NT2/D1 (cell line): Measurements from ENCODE around the gene NRXN3.

ENCODE experiments used
- DNase-seq: peaks from one replicate; pipeline ENCODE4 v3.0.0-alpha.2; 2011; ENCODE audit warnings: low read depth, low spot score
- H3K27me3 ChIP-seq: 2 replicates; pipeline ENCODE4 v1.6.0; 2011; ENCODE audit warnings: mild to moderate bottlenecking; ENCODE audit not compliant: insufficient read length, insufficient read depth
- H3K36me3 ChIP-seq: 2 replicates; pipeline ENCODE4 v1.6.1; 2011; ENCODE audit warnings: mild to moderate bottlenecking, low read length, mixed read lengths; ENCODE audit not compliant: insufficient read depth, insufficient read length
- H3K4me1 ChIP-seq: 2 replicates; pipeline ENCODE4 v1.5.1; 2011; ENCODE audit not compliant: insufficient read depth, insufficient read length
- H3K4me3 ChIP-seq: 2 replicates; pipeline ENCODE4 v1.5.1; 2011; ENCODE audit warnings: low read depth; ENCODE audit not compliant: insufficient read length
- H3K9ac ChIP-seq: 2 replicates; pipeline ENCODE4 v1.6.0; 2011; ENCODE audit warnings: low read depth; ENCODE audit not compliant: insufficient read length
- H3K9me3 ChIP-seq: 2 replicates; pipeline ENCODE4 v1.5.1; 2011; ENCODE audit warnings: mild to moderate bottlenecking, low read length; ENCODE audit not compliant: insufficient read depth
- SUZ12 ChIP-seq: IDR thresholded peaks from 2 replicates; pipeline ENCODE4 v1.6.1; 2011; ENCODE audit not compliant: insufficient read length, insufficient read depth; ENCODE audit errors: extremely low read depth
- YY1 ChIP-seq: IDR thresholded peaks from 2 replicates; pipeline ENCODE4 v1.6.1; 2011; ENCODE audit not compliant: insufficient read length, insufficient read depth
- ZNF274 ChIP-seq: IDR thresholded peaks from 2 replicates; pipeline ENCODE4 v1.6.1; 2011; ENCODE audit warnings: mild to moderate bottlenecking, low read depth, low read length

The NRXN3 gene

DNA sequence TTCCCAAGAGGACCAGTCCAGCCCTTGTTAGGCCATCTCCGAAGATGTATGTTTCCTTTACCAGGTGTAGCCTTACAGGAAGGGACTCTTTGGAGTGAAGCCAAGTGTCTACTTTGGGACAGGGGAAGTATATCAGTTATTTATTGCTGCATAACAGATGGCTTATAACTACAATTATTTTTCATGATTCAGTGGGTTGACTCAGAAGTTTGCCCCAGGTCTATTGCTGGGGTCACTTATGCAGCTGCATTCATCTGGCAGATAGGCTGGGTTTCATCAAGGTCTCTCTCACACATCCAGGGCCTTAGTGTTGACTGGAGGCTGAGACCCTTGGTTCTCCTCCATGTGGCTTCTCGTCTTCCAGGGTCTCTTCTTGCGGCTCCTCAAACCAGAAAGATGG, 170.1 kb downstream of the NRXN3 start:
- H3K36me3 ChIP-seq = no peaks in the 10 kb centered on the region
- no peaks in the 10 kb centered on the region for H3K4me1 ChIP-seq
- no peak for TF ChIP-seq YY1
- TF ChIP-seq SUZ12 = no peak
- TF ChIP-seq ZNF274 = no peak
- no peak overlapping the region for H3K4me3 ChIP-seq
- H3K9ac ChIP-seq = no peak overlapping the region
- no peaks in the 10 kb centered on the region for H3K27me3 ChIP-seq
- no peak for DNase-seq
- H3K9me3 ChIP-seq = no peaks in the 10 kb centered on the region

- Histone ChIP-seq H3K9ac (no peak overlapping the region), H3K36me3 (no peaks in the 10 kb centered on the region), H3K4me1 (no peaks in the 10 kb centered on the region), H3K27me3 (no peaks in the 10 kb centered on the region), H3K9me3 (no peaks in the 10 kb centered on the region), H3K4me3 (no peak overlapping the region)
- no peak for TF ChIP-seq SUZ12
- TF ChIP-seq YY1 = no peak
- no peak for DNase-seq
Observed at GRCh38 chr14:78341827-78342389, 171.7 kb downstream of the NRXN3 start.

DNA sequence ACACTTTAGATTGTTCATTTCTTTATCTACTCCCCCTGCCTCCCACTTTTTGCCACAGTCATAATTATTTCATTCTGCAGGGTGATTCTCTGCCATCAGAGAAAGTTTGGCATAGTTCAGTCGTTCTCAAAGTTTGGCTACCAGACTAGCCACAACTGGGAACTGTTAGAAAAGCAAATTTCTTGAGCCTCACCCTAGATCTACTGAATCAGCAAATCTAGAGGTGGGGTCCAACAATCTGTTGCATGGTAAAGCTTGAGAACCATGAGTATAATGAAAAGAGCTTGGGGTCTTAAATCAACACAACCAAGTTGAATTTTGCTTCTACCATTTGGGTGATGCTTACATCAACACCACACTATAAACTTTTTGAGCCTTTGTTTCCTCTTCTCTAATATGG, 172.7 kb downstream of the NRXN3 start:
- no peak overlapping the region for H3K4me3 ChIP-seq

GRCh38 chr14:78344290-78344689, 174.1 kb downstream of the NRXN3 start:
- H3K9ac ChIP-seq = no peak overlapping the region
- H3K9me3 ChIP-seq = no peaks in the 10 kb centered on the region
- DNase-seq = no peak
- TF ChIP-seq SUZ12 (no peak), YY1 (no peak), ZNF274 (no peak)
- H3K36me3 ChIP-seq = no peaks in the 10 kb centered on the region
- no peak overlapping the region for H3K4me3 ChIP-seq
- H3K4me1 ChIP-seq = no peaks in the 10 kb centered on the region
- no peaks in the 10 kb centered on the region for H3K27me3 ChIP-seq

More for the DNA sequence above, 172.7 kb downstream of the NRXN3 start:
- Histone ChIP-seq H3K27me3 (no peaks in the 10 kb centered on the region), H3K9ac (no peak overlapping the region), H3K36me3 (no peaks in the 10 kb centered on the region), H3K9me3 (no peaks in the 10 kb centered on the region), H3K4me1 (no peaks in the 10 kb centered on the region)
- TF ChIP-seq YY1 = no peak
- no peak for TF ChIP-seq SUZ12
- no peak for TF ChIP-seq ZNF274
- no peak for DNase-seq

DNA sequence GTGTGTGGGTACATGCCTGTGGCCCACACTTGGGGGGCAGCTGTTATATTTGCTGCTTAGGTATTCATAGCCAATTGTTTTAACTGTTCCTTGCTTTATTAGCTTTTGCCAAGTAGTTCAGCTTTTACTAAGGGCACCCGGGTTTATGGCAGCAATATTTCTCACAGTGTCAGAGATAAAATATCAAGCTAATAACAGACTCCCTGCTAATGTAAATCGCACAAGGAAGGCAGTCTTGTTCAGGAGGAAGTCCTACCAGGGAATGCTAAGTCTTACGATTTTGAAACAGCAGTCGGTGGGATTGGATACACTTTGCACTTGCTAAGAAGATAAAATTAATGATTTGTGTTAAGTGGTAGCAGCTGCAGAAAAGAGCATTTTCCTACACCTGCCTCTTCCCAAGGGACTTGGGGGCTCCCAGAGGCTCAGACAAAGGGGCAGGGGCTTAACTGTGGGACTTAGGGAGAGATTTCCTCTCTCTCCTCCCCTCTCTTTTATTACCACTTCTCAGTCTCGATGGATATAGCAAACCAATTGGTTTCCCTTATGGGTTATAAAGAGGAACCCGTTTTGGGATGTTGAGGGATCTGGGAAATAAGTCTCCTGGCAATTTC, 175.1 kb downstream of the NRXN3 start:
- no peak for DNase-seq
- H3K4me3 ChIP-seq = no peak overlapping the region
- H3K27me3 ChIP-seq = no peaks in the 10 kb centered on the region
- no peak for TF ChIP-seq YY1
- no peak for TF ChIP-seq ZNF274
- no peak for TF ChIP-seq SUZ12
- H3K4me1 ChIP-seq = no peaks in the 10 kb centered on the region
- H3K9ac ChIP-seq = no peak overlapping the region
- H3K9me3 ChIP-seq = no peaks in the 10 kb centered on the region
- no peaks in the 10 kb centered on the region for H3K36me3 ChIP-seq

DNA sequence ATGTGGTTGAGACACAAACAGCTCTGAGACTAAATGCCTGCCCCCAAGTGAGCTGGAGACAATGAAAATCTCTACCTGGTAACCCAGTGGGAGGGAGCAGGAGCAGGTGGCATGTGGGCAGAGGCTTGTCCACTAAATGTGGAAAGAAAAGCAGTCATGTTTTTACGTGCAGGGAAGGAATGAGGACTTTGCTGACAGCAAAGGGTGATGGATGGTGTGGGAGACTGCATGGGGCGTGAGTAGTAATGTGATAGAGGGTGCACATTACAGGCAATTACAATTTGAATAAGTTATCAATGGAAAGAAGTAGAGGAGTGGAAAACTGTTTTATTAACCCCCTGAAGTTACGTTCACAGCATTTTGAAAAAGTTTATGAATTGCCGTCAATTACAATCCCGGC, 176.6 kb downstream of the NRXN3 start:
- no peaks in the 10 kb centered on the region for H3K9me3 ChIP-seq
- H3K4me1 ChIP-seq = no peaks in the 10 kb centered on the region
- H3K9ac ChIP-seq = no peak overlapping the region
- DNase-seq = no peak
- no peaks in the 10 kb centered on the region for H3K27me3 ChIP-seq
- H3K36me3 ChIP-seq = no peaks in the 10 kb centered on the region
- TF ChIP-seq ZNF274 (no peak), YY1 (no peak), SUZ12 (no peak)
- no peak overlapping the region for H3K4me3 ChIP-seq

DNA sequence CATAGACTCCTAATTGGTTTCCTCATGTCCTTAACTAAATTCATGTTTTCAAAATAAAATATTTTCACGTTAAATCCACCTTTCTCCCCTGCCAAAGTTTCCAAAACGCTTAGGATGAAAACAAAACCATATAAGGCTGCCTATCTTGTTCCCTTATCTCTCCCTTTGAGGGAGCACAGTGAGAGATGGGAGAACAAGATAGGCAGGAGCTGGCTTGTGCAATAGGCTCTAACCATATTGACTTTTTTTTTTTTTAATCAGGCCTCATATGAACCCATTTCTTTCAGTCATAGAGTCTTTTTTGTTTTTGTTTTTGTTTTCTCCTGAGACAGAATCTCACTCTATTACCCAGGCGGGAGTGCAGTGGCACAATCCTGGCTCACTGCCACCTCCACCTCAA, 184.9 kb downstream of the NRXN3 start:
- no peak for TF ChIP-seq ZNF274
- TF ChIP-seq YY1 = no peak
- no peak for TF ChIP-seq SUZ12
- Histone ChIP-seq H3K27me3 (no peaks in the 10 kb centered on the region), H3K36me3 (no peaks in the 10 kb centered on the region), H3K9ac (no peak overlapping the region), H3K9me3 (no peaks in the 10 kb centered on the region), H3K4me1 (no peaks in the 10 kb centered on the region), H3K4me3 (no peak overlapping the region)
- DNase-seq = no peak
